ENCODE results near the gene POLH.
"Not testable (repeated sequence)": the region's sequence is repeated elsewhere in the genome, so short reads cannot be mapped to it uniquely, and the experiment has no call there.

The POLH gene

GRCh38 chr6:43658161-43658560 is 82.2 kb downstream of the POLH start:
- TF ChIP-seq CTCF (conservative IDR thresholded peaks at IDR 0.05; ENCODE audit: control insufficient read depth, insufficient read depth, low read depth, low read length) = no peak
- no peak for DNase-seq (ENCODE audit: low read depth)

GRCh38 chr6:43662948-43663347 is 87.0 kb downstream of the POLH start:
- DNase-seq (ENCODE audit: low read depth); H3K4me3 ChIP-seq (ENCODE audit: control insufficient read depth, low read depth, low read length): not testable (repeated sequence)

More at GRCh38 chr6:43658161-43658560, 82.2 kb downstream of the POLH start:
- H3K4me3 ChIP-seq (ENCODE audit: control insufficient read depth, low read depth, low read length) = no peak overlapping the region

Measured in fibroblast of mammary gland (primary cell).